ENCODE results near the gene ZNF319. TPM values are rescaled to one million over a fixed set of nuclear protein-coding genes. Genes with fewer than 3 reads are reported as not detected.

Gene ZNF319
- total RNA-seq (10 to 100 TPM; 14.9 to 25.4 (median 20.4) TPM), total RNA-seq (5.4 to 36.2 (median 17.5) reads per million in 29 experiments)
- total RNA-seq (2013): 10.9 TPM

GRCh38 chr16:57999971-58000705, at the start of gene ZNF319:
TSS of gene ZNF319 (minus strand) at chr16:58000672. CDS start at chr16:57998265, 2,407 bp downstream.
- WGBS (ENCODE audit: insufficient coverage): under 1% methylated on average over 83 of the region's 95 CpGs
- Histone ChIP-seq H3K9me3 (no peaks in the 10 kb centered on the region), H3K27ac (ENCODE audit: low read length) (peak within 1 kb of the TSS; percentile 66), H3K4me1 (ENCODE audit: control insufficient read depth in 1 of 2, extremely low read depth in 1 of 2, insufficient read depth in 2 of 2, low read length in 2 of 2) (peaks cover 22 to 68% of the 10 kb centered on the region in 2 experiments), H3K4me3 (ENCODE audit: control insufficient read depth in 1 of 2, extremely low read depth in 1 of 2, low read length in 1 of 2) (peak within 1 kb of the TSS; percentile 79 to 81), H3K27me3 (replicated peaks in 1 of 2; ENCODE audit: control insufficient read depth in 2 of 2, extremely low read depth in 1 of 2, insufficient read depth in 2 of 2, low read length in 1 of 2) (no peaks in the 10 kb centered on the region), H3K36me3 (ENCODE audit: control insufficient read depth in 2 of 2, extremely low read depth in 1 of 2, insufficient read depth in 1 of 2, low read length in 1 of 2) (peaks cover 24 to 42% of the 10 kb centered on the region in 2 donors)
- ChIA-PET CTCF (interaction anchor here in 1 of 2 donors (1.0 kb wide), 1 partner anchor 100 kb away, joined by 3 read pairs; no protein-coding TSS in a partner anchor), POLR2A (no interaction called here)
- DNase-seq (peak in 18 of 35 experiments; percentile 6 to 46 (median 21)), ATAC-seq (replicated peaks in 1 of 4) (peak; percentile 9 to 11 (median 11))
- Mint-ChIP-seq H3K4me3 (peak within 1 kb of the TSS; percentile 82 to 92 (median 90)), H3K27ac (peak within 1 kb of the TSS; percentile 91 to 93), H3K27me3 (no peaks in the 10 kb centered on the region), H3K9me3 (no peaks in the 10 kb centered on the region), H3K36me3 (peaks cover 19% of the 10 kb centered on the region), H3K4me1 (peaks cover 49 to 75% (median 67%) of the 10 kb centered on the region in 3 donors)

GRCh38 chr16:58049232-58050185, 49.0 kb upstream of the ZNF319 start:
- no peak overlapping the region for H3K27ac Mint-ChIP-seq
- CTCF ChIA-PET: interaction anchor here in 1 of 2 donors (0.6 kb wide), 2 partner anchors 29 to 133 kb away, joined by 4 to 5 read pairs; no protein-coding TSS in a partner anchor
- H3K4me1 Mint-ChIP-seq: no peaks in the 10 kb centered on the region

GRCh38 chr16:58048494-58049231, 48.2 kb upstream of the ZNF319 start:
- CTCF ChIA-PET: interaction anchor here in 1 of 2 donors (0.6 kb wide), 1 partner anchor 1039 kb away, joined by 3 read pairs; no protein-coding TSS in a partner anchor
- no peak overlapping the region for H3K4me3 ChIP-seq (ENCODE audit: control insufficient read depth in 1 of 2, extremely low read depth in 1 of 2, low read length in 1 of 2)
- Mint-ChIP-seq H3K36me3 (no peaks in the 10 kb centered on the region), H3K27me3 (peaks cover 0 to 1% of the 10 kb centered on the region in 2 donors), H3K9me3 (no peaks in the 10 kb centered on the region), H3K4me3 (no peak overlapping the region), H3K4me1 (no peaks in the 10 kb centered on the region), H3K27ac (no peak overlapping the region)
- no peak overlapping the region for H3K27ac ChIP-seq (ENCODE audit: low read length)
- no peaks in the 10 kb centered on the region for H3K36me3 ChIP-seq (ENCODE audit: control insufficient read depth in 2 of 2, extremely low read depth in 1 of 2, insufficient read depth in 1 of 2, low read length in 1 of 2)
- ATAC-seq (replicated peaks in 1 of 4): no peak
- 89% methylated on average over 13 of the region's 13 CpGs for WGBS (ENCODE audit: insufficient coverage)
- H3K27me3 ChIP-seq (replicated peaks in 1 of 2; ENCODE audit: control insufficient read depth in 2 of 2, extremely low read depth in 1 of 2, insufficient read depth in 2 of 2, low read length in 1 of 2): peaks cover 0 to 14% of the 10 kb centered on the region in 2 experiments
- DNase-seq: no peak
- POLR2A ChIA-PET: no interaction called here
- no peaks in the 10 kb centered on the region for H3K9me3 ChIP-seq
- H3K4me1 ChIP-seq (ENCODE audit: control insufficient read depth in 1 of 2, extremely low read depth in 1 of 2, insufficient read depth in 2 of 2, low read length in 2 of 2): no peaks in the 10 kb centered on the region

More at GRCh38 chr16:58049232-58050185, 49.0 kb upstream of the ZNF319 start:
- Histone ChIP-seq H3K9me3 (no peaks in the 10 kb centered on the region), H3K4me1 (ENCODE audit: control insufficient read depth in 1 of 2, extremely low read depth in 1 of 2, insufficient read depth in 2 of 2, low read length in 2 of 2) (no peaks in the 10 kb centered on the region), H3K27me3 (replicated peaks in 1 of 2; ENCODE audit: control insufficient read depth in 2 of 2, extremely low read depth in 1 of 2, insufficient read depth in 2 of 2, low read length in 1 of 2) (peaks cover 0 to 14% of the 10 kb centered on the region in 2 experiments), H3K4me3 (ENCODE audit: control insufficient read depth in 1 of 2, extremely low read depth in 1 of 2, low read length in 1 of 2) (no peak overlapping the region), H3K36me3 (ENCODE audit: control insufficient read depth in 2 of 2, extremely low read depth in 1 of 2, insufficient read depth in 1 of 2, low read length in 1 of 2) (no peaks in the 10 kb centered on the region), H3K27ac (ENCODE audit: low read length) (no peak overlapping the region)
- no peaks in the 10 kb centered on the region for H3K9me3 Mint-ChIP-seq
- no peak overlapping the region for H3K4me3 Mint-ChIP-seq
- POLR2A ChIA-PET: no interaction called here
- no peaks in the 10 kb centered on the region for H3K36me3 Mint-ChIP-seq
- H3K27me3 Mint-ChIP-seq: peaks cover 0 to 1% of the 10 kb centered on the region in 2 donors
- no peak for ATAC-seq (replicated peaks in 1 of 4)
- WGBS (ENCODE audit: insufficient coverage): 79% methylated on average over 13 of the region's 17 CpGs
- no peak for DNase-seq

GRCh38 chr16:58047557-58048348, 47.3 kb upstream of the ZNF319 start:
- H3K4me3 Mint-ChIP-seq: no peak overlapping the region
- no peaks in the 10 kb centered on the region for H3K36me3 Mint-ChIP-seq
- DNase-seq (no peak), ATAC-seq (replicated peaks in 1 of 4) (no peak)
- no peaks in the 10 kb centered on the region for H3K9me3 Mint-ChIP-seq
- H3K9me3 ChIP-seq: no peaks in the 10 kb centered on the region
- peaks cover 0 to 7% of the 10 kb centered on the region in 2 experiments for H3K27me3 ChIP-seq (replicated peaks in 1 of 2; ENCODE audit: control insufficient read depth in 2 of 2, extremely low read depth in 1 of 2, insufficient read depth in 2 of 2, low read length in 1 of 2)
- no peaks in the 10 kb centered on the region for H3K4me1 Mint-ChIP-seq
- no peak overlapping the region for H3K27ac ChIP-seq (ENCODE audit: low read length)
- no peaks in the 10 kb centered on the region for H3K4me1 ChIP-seq (ENCODE audit: control insufficient read depth in 1 of 2, extremely low read depth in 1 of 2, insufficient read depth in 2 of 2, low read length in 2 of 2)
- no peak overlapping the region for H3K27ac Mint-ChIP-seq
- no peak overlapping the region for H3K4me3 ChIP-seq (ENCODE audit: control insufficient read depth in 1 of 2, extremely low read depth in 1 of 2, low read length in 1 of 2)
- 74% methylated on average over 6 of the region's 19 CpGs for WGBS (ENCODE audit: insufficient coverage)
- CTCF ChIA-PET: interaction anchor here (0.6 to 0.7 kb wide), 2 partner anchors 472 to 1038 kb away, joined by 3 read pairs; no protein-coding TSS in a partner anchor
- no peaks in the 10 kb centered on the region for H3K36me3 ChIP-seq (ENCODE audit: control insufficient read depth in 2 of 2, extremely low read depth in 1 of 2, insufficient read depth in 1 of 2, low read length in 1 of 2)
- POLR2A ChIA-PET: no interaction called here
- peaks cover 0 to 1% of the 10 kb centered on the region in 2 donors for H3K27me3 Mint-ChIP-seq

GRCh38 chr16:58046936-58047335, 46.5 kb upstream of the ZNF319 start:
- no peaks in the 10 kb centered on the region for H3K27me3 Mint-ChIP-seq
- H3K4me1 ChIP-seq (ENCODE audit: control insufficient read depth in 1 of 2, extremely low read depth in 1 of 2, insufficient read depth in 2 of 2, low read length in 2 of 2): no peaks in the 10 kb centered on the region
- ChIA-PET POLR2A (no interaction called here), CTCF (no interaction called here)
- peaks cover 0 to 2% of the 10 kb centered on the region in 2 experiments for H3K27me3 ChIP-seq (replicated peaks in 1 of 2; ENCODE audit: control insufficient read depth in 2 of 2, extremely low read depth in 1 of 2, insufficient read depth in 2 of 2, low read length in 1 of 2)
- no peaks in the 10 kb centered on the region for H3K36me3 Mint-ChIP-seq
- no peak overlapping the region for H3K27ac Mint-ChIP-seq
- DNase-seq: no peak
- H3K27ac ChIP-seq (ENCODE audit: low read length): no peak overlapping the region
- no peaks in the 10 kb centered on the region for H3K36me3 ChIP-seq (ENCODE audit: control insufficient read depth in 2 of 2, extremely low read depth in 1 of 2, insufficient read depth in 1 of 2, low read length in 1 of 2)
- H3K9me3 ChIP-seq: no peaks in the 10 kb centered on the region
- WGBS (ENCODE audit: insufficient coverage): 67% methylated on average over 5 of the region's 6 CpGs
- H3K4me3 Mint-ChIP-seq: no peak overlapping the region
- H3K4me1 Mint-ChIP-seq: no peaks in the 10 kb centered on the region
- no peak for ATAC-seq (replicated peaks in 1 of 4)
- no peak overlapping the region for H3K4me3 ChIP-seq (ENCODE audit: control insufficient read depth in 1 of 2, extremely low read depth in 1 of 2, low read length in 1 of 2)
- H3K9me3 Mint-ChIP-seq: no peaks in the 10 kb centered on the region

All from T-cell (primary cell).